Measurements from ENCODE around the gene MIPOL1. TPM values are rescaled to one million over a fixed set of nuclear protein-coding genes. Genes with fewer than 3 reads are reported as not detected.

Gene MIPOL1
- total and polyA plus RNA-seq, 2 of the 13 experiments (the other 11 are each of a cell fraction or from before 2014, with no cell fraction given): 8.6 to 34.2 TPM

- no peak for TF ChIP-seq EEA1 (CRISPR knock-in tag; IDR thresholded peaks at IDR 0.05; ENCODE audit: borderline replicate concordance)
- TF ChIP-seq NKX3-1 (CRISPR knock-in tag; IDR thresholded peaks at IDR 0.05): peak; percentile 41; the same call in 1 of the 2 replicates
- 0 out of 2 replicates have a peak, but pooled peaks have one; percentile 25 for TF ChIP-seq ZNF264 (CRISPR knock-in tag; IDR thresholded peaks at IDR 0.05)
- TF ChIP-seq RFX3 (CRISPR knock-in tag; IDR thresholded peaks at IDR 0.05): peak; percentile 9; the same call in 1 of the 2 replicates
- peak; percentile 27; the same call in 1 of the 2 replicates for TF ChIP-seq MEF2D (CRISPR knock-in tag; IDR thresholded peaks at IDR 0.05)
- TF ChIP-seq ZNF331 (CRISPR knock-in tag; IDR thresholded peaks at IDR 0.05): peak; percentile 53; the same call in 1 of the 2 replicates
- TF ChIP-seq CREB3 (CRISPR knock-in tag; IDR thresholded peaks at IDR 0.05): peak; percentile 75; the same call in 1 of the 2 replicates
- TF ChIP-seq CHD4 (IDR thresholded peaks at IDR 0.05; ENCODE audit: borderline replicate concordance, low read length): peak; percentile 85; the same call in 1 of the 2 replicates
- TF ChIP-seq THRA (CRISPR knock-in tag; IDR thresholded peaks at IDR 0.05; ENCODE audit: borderline replicate concordance): no peak
- peak; percentile 8; the same call in 1 of the 2 replicates for TF ChIP-seq KLF11 (CRISPR knock-in tag; IDR thresholded peaks at IDR 0.05)
- peak; percentile 53; the same call in 1 of the 2 replicates for TF ChIP-seq CREM (IDR thresholded peaks at IDR 0.05)
- TF ChIP-seq CREM (CRISPR knock-in tag; IDR thresholded peaks at IDR 0.05): no peak
- TF ChIP-seq FOXP4 (CRISPR knock-in tag; IDR thresholded peaks at IDR 0.05): 0 out of 2 replicates have a peak, but pooled peaks have one; percentile 16
- 0 out of 2 replicates have a peak, but pooled peaks have one; percentile 44 for TF ChIP-seq BRF2 (CRISPR knock-in tag; IDR thresholded peaks at IDR 0.05)
- TF ChIP-seq ZNF281 (CRISPR knock-in tag; IDR thresholded peaks at IDR 0.05; ENCODE audit: borderline replicate concordance): peak; percentile 40; the same call in 1 of the 2 replicates
- no peak for TF ChIP-seq ZNF652 (CRISPR knock-in tag; IDR thresholded peaks at IDR 0.05; ENCODE audit: borderline replicate concordance, low read depth)
- peak; percentile 43; the same call in 1 of the 2 replicates for TF ChIP-seq ZNF232 (CRISPR knock-in tag; IDR thresholded peaks at IDR 0.05; ENCODE audit: borderline replicate concordance)
- peak; percentile 92; the same call in 1 of the 2 replicates for TF ChIP-seq ZNF224 (CRISPR knock-in tag; IDR thresholded peaks at IDR 0.05)
- peak; percentile 6 for TF ChIP-seq U2AF1 (optimal IDR thresholded peaks at IDR 0.05; ENCODE audit: low read depth, low read length)
- TF ChIP-seq TARDBP (CRISPR knock-in tag; IDR thresholded peaks at IDR 0.05): 0 out of 2 replicates have a peak, but pooled peaks have one; percentile 2
- TF ChIP-seq TCF7 (IDR thresholded peaks at IDR 0.05; ENCODE audit: low read depth): peak; percentile 82
- TF ChIP-seq ERF (CRISPR knock-in tag; IDR thresholded peaks at IDR 0.05): peak; percentile 13; the same call in 1 of the 2 replicates
Observed at GRCh38 chr14:37588956-37589714, 391.4 kb downstream of the MIPOL1 start (continued).
